HepG2 (cell line): ENCODE measurements around the gene LGALS1. TPM values are rescaled to one million over a fixed set of nuclear protein-coding genes. Genes with fewer than 3 reads are reported as not detected.
A peak's percentile ranks its signal among the peaks of the same experiment; 100 is the strongest.

Experiments used
- ATAC-seq: fragments of 200-7000 bp; cut with Tn5 transposase; 3 replicates; pipeline ENCODE4 v1.9.1; 2020; ENCODE audit warnings: mild to moderate bottlenecking, moderate library complexity
- BruUV-seq: library from RNA; stranded (reverse); fragments of 400-500 nt; replicated peaks from 2 replicates; lab custom pipeline; 2021; lab: Mats Ljungman, UMichigan
- CTCF ChIA-PET: fragments of 300-600 bp; formaldehyde crosslinking; extraction: SDS; loops from one replicate; lab custom pipeline; 2021; ENCODE audit warnings: low total read pairs, inconsistent platforms, low intra/inter-chr PET ratio; lab: Yijun Ruan, JAX
- POLR2A ChIA-PET: fragments of 350-600 bp; sonication (Branson Sonifier 250); formaldehyde crosslinking; loops from one replicate; lab custom pipeline; 2020; ENCODE audit warnings: antibody characterized with exemption, inconsistent platforms; lab: Yijun Ruan, JAX
- DNase-seq: peaks from one replicate; pipeline ENCODE4 v3.0.0-alpha.2; 2015; ENCODE audit warnings: low spot score
- FAIRE-seq: peaks from 3 replicates; lab custom pipeline; 2011; peaks lifted over from hg19 to GRCh38; lab: Jason Lieb, UNC
- H2AFZ ChIP-seq: one replicate; pipeline ENCODE4 v1.6.1; 2011; ENCODE audit warnings: low read length, inconsistent platforms
- H3K27ac ChIP-seq: fragments of 300-600 bp; 3 replicates; pipeline ENCODE4 v1.8.0; 2011; ENCODE audit warnings: mixed run types, mild to moderate bottlenecking, mixed read lengths, low read length, inconsistent platforms; ENCODE audit not compliant: insufficient read depth; ENCODE audit errors: extremely low read length
- H3K27me3 ChIP-seq, 2 experiments: fragments of 200-600 bp in 1 of 2; 2 replicates in 1 of 2; 3 replicates in 1 of 2; pipeline versions ENCODE4 v1.6.0 to v1.8.0; 2011; ENCODE audit warnings: low read length in 2 of 2, mild to moderate bottlenecking in 2 of 2, moderate library complexity in 2 of 2, inconsistent platforms in 1 of 2; ENCODE audit not compliant: insufficient read depth in 2 of 2, control insufficient read depth in 1 of 2
- H3K36me3 ChIP-seq, 2 experiments: fragments of 200-600 bp in 1 of 2; replicated peaks in 1 of 2; 2 replicates in 1 of 2; 3 replicates in 1 of 2; pipeline versions ENCODE4 v1.5.1 to v1.8.0; 2011; ENCODE audit warnings: low read length in 2 of 2, inconsistent platforms in 1 of 2; ENCODE audit not compliant: insufficient read depth in 2 of 2, control insufficient read depth in 1 of 2
- H3K4me1 ChIP-seq: 2 replicates; pipeline ENCODE4 v1.5.1; 2012; ENCODE audit warnings: low read length, inconsistent platforms; ENCODE audit not compliant: insufficient read depth
- H3K4me2 ChIP-seq: 2 replicates; pipeline ENCODE4 v1.6.0; 2011; ENCODE audit warnings: low read depth, low read length, inconsistent platforms
- H3K4me3 ChIP-seq, 3 experiments: fragments of 200-600 bp in 1 of 3; sonication (generic), shearing (Covaris generic) in 1 of 3; replicated peaks in 1 of 3; 2 replicates each; pipeline ENCODE4 v1.5.1; 2011 to 2016; ENCODE audit warnings: low read length in 3 of 3, inconsistent platforms in 2 of 3, low read depth in 2 of 3, mild to moderate bottlenecking in 2 of 3, control low read depth in 1 of 3, mixed read lengths in 1 of 3; ENCODE audit not compliant: insufficient read depth in 1 of 3
- H3K79me2 ChIP-seq: one replicate; pipeline ENCODE4 v1.6.1; 2011; ENCODE audit warnings: low read length, inconsistent platforms; ENCODE audit not compliant: insufficient read depth
- H3K9ac ChIP-seq: 2 replicates; pipeline ENCODE4 v1.6.0; 2011; ENCODE audit warnings: mild to moderate bottlenecking, low read depth, low read length, inconsistent platforms; ENCODE audit not compliant: insufficient read depth
- H3K9me3 ChIP-seq: 2 replicates; pipeline ENCODE4 v1.5.1; 2012; ENCODE audit warnings: mild to moderate bottlenecking, low read length
- H4K20me1 ChIP-seq: 2 replicates; pipeline ENCODE4 v1.6.0; 2011; ENCODE audit warnings: inconsistent platforms, mild to moderate bottlenecking, low read length, moderate library complexity; ENCODE audit not compliant: insufficient read depth
- ETV5 ChIP-seq: IDR thresholded peaks from 2 replicates; pipeline ENCODE4 v1.6.1; 2018; ENCODE audit warnings: missing biosample characterization, missing genetic modification reagents, inconsistent platforms, borderline replicate concordance
- FOXA1 ChIP-seq, 2 experiments: fragments of 450-650 bp in 1 of 2; sonication (generic) in 1 of 2; formaldehyde crosslinking in 1 of 2; IDR thresholded peaks; 2 replicates each; pipeline versions ENCODE4 v1.4.0 to v1.6.1; 2016 to 2020; ENCODE audit warnings: missing genetic modification reagents in 1 of 2
- GFI1 ChIP-seq: sonication (generic); formaldehyde crosslinking; IDR thresholded peaks from 2 replicates; pipeline ENCODE4 v1.5.0; 2020; ENCODE audit warnings: missing genetic modification reagents, mild to moderate bottlenecking, borderline replicate concordance
- JUN ChIP-seq: sonication (generic); formaldehyde crosslinking; IDR thresholded peaks from 2 replicates; pipeline ENCODE4 v1.4.0; 2020; ENCODE audit warnings: mild to moderate bottlenecking, missing genetic modification reagents
- MTA1 ChIP-seq: sonication (generic); formaldehyde crosslinking; IDR thresholded peaks from 2 replicates; pipeline ENCODE4 v1.4.0; 2020; ENCODE audit warnings: missing genetic modification reagents, mild to moderate bottlenecking, borderline replicate concordance
- NCOR1 ChIP-seq: fragments of 200-600 bp; sonication (generic); IDR thresholded peaks from 2 replicates; pipeline ENCODE4 v1.7.0; 2017; ENCODE audit warnings: antibody characterized with exemption, low read length, borderline replicate concordance
- NR2F6 ChIP-seq, 2 experiments: IDR thresholded peaks; 2 replicates each; pipeline ENCODE4 v1.6.1; 2016; ENCODE audit warnings: antibody characterized with exemption in 1 of 2, mild to moderate bottlenecking in 1 of 2
- POLR2AphosphoS2 ChIP-seq: IDR thresholded peaks from 2 replicates; pipeline ENCODE4 v1.6.1; 2011; ENCODE audit warnings: low read depth, low read length, improper control_type of control experiment
- POLR2G ChIP-seq: fragments of 200-400 bp; formaldehyde crosslinking; IDR thresholded peaks from 2 replicates; pipeline ENCODE4 v1.6.1; 2018; ENCODE audit warnings: mild to moderate bottlenecking, low read depth, low read length, moderate library complexity
- RELA ChIP-seq: sonication (generic); formaldehyde crosslinking; IDR thresholded peaks from 2 replicates; pipeline ENCODE4 v1.4.0; 2020; ENCODE audit warnings: missing genetic modification reagents
- SP4 ChIP-seq: sonication (generic); formaldehyde crosslinking; IDR thresholded peaks from 2 replicates; pipeline ENCODE4 v1.8.1; 2023; ENCODE audit warnings: mild to moderate bottlenecking, missing genetic modification reagents
- SP5 ChIP-seq: IDR thresholded peaks from 2 replicates; pipeline ENCODE4 v1.6.1; 2016; ENCODE audit warnings: low read depth, borderline replicate concordance
- ZBTB21 ChIP-seq: sonication (generic); formaldehyde crosslinking; IDR thresholded peaks from 2 replicates; pipeline ENCODE4 v1.4.0; 2020; ENCODE audit warnings: missing genetic modification reagents
- ZNF138 ChIP-seq: sonication (generic); formaldehyde crosslinking; IDR thresholded peaks from 2 replicates; pipeline ENCODE4 v1.5.0; 2020; ENCODE audit warnings: mild to moderate bottlenecking, low read depth, missing genetic modification reagents
- ZNF382 ChIP-seq: sonication (generic); formaldehyde crosslinking; IDR thresholded peaks from 2 replicates; pipeline ENCODE4 v1.5.0; 2020; ENCODE audit warnings: missing genetic modification reagents, mild to moderate bottlenecking, borderline replicate concordance
- WGBS: methylation state at CpG from one replicate; pipeline ENCODE4 v1.1.6; 2017; ENCODE audit warnings: low lambda C conversion rate; 5-methylcytosine and 5-hydroxymethylcytosine counted together
- in situ Hi-C: cut with HindIII; loops from 2 replicates; pipeline ENCODE4 v1.10.0; 2017; ENCODE audit warnings: low pct_unique_long_range_greater_than_20kb; ENCODE audit not compliant: extremely low pct_ligation_motif_present
- intact Hi-C: fragments of 100-400 bp; cut with micrococcal nuclease; formaldehyde crosslinking; loops from one replicate; pipeline ENCODE4 v1.10.0; 2022; ENCODE audit not compliant: unreplicated experiment
- polyA plus RNA-seq, 8 experiments: library from polyadenylated mRNA; depleted of rRNA in 3 of 8; stranded (reverse) in 7 of 8; unstranded in 1 of 8; fragments of >200 nt; fragmentation: Illumina TruSeq in 4 of 8; extraction: Trizol in 4 of 8; gene quantifications; 2 replicates each; pipeline versions ENCODE4 v1.2.1 to v1.2.3, GENCODE V29; 2011 to 2016; ENCODE audit warnings: low read depth in 4 of 8, missing spikeins in 1 of 8, mixed read lengths in 1 of 8; ENCODE audit not compliant: insufficient read depth in 1 of 8
- total RNA-seq, 5 experiments: library from RNA; depleted of rRNA; stranded (reverse); fragments of >200 nt; fragmentation: Illumina TruSeq; extraction: Trizol; gene quantifications; 2 replicates each; pipeline ENCODE4 v1.2.3, GENCODE V29; 2016; ENCODE audit warnings: low read depth in 1 of 5
- TF ChIP-seq, protein P1 (sequence below): sonication (generic); formaldehyde crosslinking; IDR thresholded peaks from 2 replicates; pipeline ENCODE4 v1.5.1; 2020; ENCODE audit warnings: mild to moderate bottlenecking, missing genetic modification reagents, moderate library complexity
- TF ChIP-seq, protein P2 (sequence below): sonication (generic); formaldehyde crosslinking; IDR thresholded peaks from 2 replicates; pipeline ENCODE4 v1.4.0; 2020; ENCODE audit warnings: missing genetic modification reagents

The LGALS1 gene
- total and polyA plus RNA-seq, 2 of the 13 experiments (the other 11 are each of a cell fraction or from before 2014, with no cell fraction given), result 103 to 858 TPM

DNA sequence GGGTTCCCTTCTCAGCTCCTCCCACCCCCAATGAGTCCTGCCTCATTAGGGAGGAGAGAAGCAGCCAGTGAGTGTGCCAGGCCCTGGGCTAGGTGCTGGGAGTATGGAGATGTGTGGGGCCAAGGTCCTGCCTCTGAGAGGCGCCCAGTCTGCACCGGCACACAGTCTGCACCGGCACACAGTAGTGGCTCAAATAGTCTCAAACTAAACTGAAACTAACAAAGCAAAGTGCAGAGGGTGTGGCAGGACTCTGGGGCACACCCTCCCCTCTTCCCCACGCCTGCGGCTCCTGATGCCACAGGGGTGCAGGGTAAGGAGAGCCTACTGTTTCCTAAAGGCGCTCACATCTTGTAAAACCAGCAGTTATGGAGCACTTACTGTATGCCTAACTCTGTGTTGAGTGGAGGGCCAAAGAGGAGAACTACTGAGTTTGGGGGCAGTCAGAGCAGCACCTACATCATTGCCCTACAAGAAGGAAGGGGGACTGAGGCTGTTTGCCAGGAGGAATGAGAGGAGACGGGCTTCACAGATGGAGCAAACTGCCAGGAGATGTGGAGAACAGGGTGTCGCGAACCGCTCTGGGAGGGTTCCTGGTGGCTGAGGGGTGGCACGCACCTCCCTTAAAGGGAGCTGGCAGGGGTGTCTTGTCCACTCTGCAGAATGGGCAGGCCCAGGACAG, 36.9 kb upstream of the LGALS1 start:
- H3K79me2 ChIP-seq, result peaks cover 10% of the 10 kb centered on the region
- FAIRE-seq (peak; percentile 87), DNase-seq (peak; percentile 60), ATAC-seq (peak; percentile 58)
- in situ Hi-C loops, result no loop called here
- peak overlapping the region; percentile 70 for H3K27ac ChIP-seq
- 6% methylated on average over 8 of the region's 11 CpGs for WGBS
- H3K9ac ChIP-seq, result peak overlapping the region; percentile 66
- peak overlapping the region; percentile 72 to 86 (median 76) for H3K4me3 ChIP-seq
- H4K20me1 ChIP-seq, result 0 out of 2 replicates have a peak, but pooled peaks cover 4% of the 10 kb centered on the region
- H3K9me3 ChIP-seq, result no peaks in the 10 kb centered on the region
- no peaks in the 10 kb centered on the region for H3K27me3 ChIP-seq
- intact Hi-C loops, result loop anchor here (2.0 kb wide), 1 partner anchor 30 kb away; the partner anchor contains the start of gene GGA1
- peaks cover 85% of the 10 kb centered on the region for H3K4me1 ChIP-seq
- H2AFZ ChIP-seq, result no peak overlapping the region
- ChIA-PET POLR2A (interaction anchor here (1.0 to 15.8 kb wide), 6 partner anchors 22 to 96 kb away, joined by 3 to 242 read pairs (median 3); partner anchors contain the start of genes GGA1, NOL12 and PDXP), CTCF (no interaction called here)
- H3K4me2 ChIP-seq, result peak overlapping the region; percentile 90
- no TSS peak for BruUV-seq
- H3K36me3 ChIP-seq, result peaks cover 5% of the 10 kb centered on the region in 2 experiments; a peak in 4 of 5 replicates
- no peak; the same call in 1 of the 2 replicates for TF ChIP-seq MTA1
- no peak for TF ChIP-seq FOXA1 (IDR thresholded peaks at IDR 0.05)
- TF ChIP-seq FOXA1 (CRISPR knock-in tag; IDR thresholded peaks at IDR 0.05), result no peak
- peak; percentile 48; the same call in 1 of the 2 replicates for TF ChIP-seq SP4 (CRISPR knock-in tag)
- no peak for TF ChIP-seq NR2F6 (IDR thresholded peaks at IDR 0.05)
- peak; percentile 15; the same call in 1 of the 2 replicates for TF ChIP-seq NR2F6 (CRISPR knock-in tag; IDR thresholded peaks at IDR 0.05)
- TF ChIP-seq POLR2AphosphoS2, result 0 out of 2 replicates have a peak, but pooled peaks have one; percentile 40
- TF ChIP-seq ETV5 (CRISPR knock-in tag), result no peak; the same call in 1 of the 2 replicates
- peak; percentile 54; the same call in 1 of the 2 replicates for TF ChIP-seq POLR2G
- TF ChIP-seq ZBTB21 (CRISPR knock-in tag), result no peak
- TF ChIP-seq ZNF138 (CRISPR knock-in tag), result no peak
- no peak for TF ChIP-seq RELA
- TF ChIP-seq NCOR1, result no peak
- TF ChIP-seq ZNF382 (CRISPR knock-in tag), result no peak
- no peak for TF ChIP-seq JUN (CRISPR knock-in tag)
- TF ChIP-seq, protein P1, sequence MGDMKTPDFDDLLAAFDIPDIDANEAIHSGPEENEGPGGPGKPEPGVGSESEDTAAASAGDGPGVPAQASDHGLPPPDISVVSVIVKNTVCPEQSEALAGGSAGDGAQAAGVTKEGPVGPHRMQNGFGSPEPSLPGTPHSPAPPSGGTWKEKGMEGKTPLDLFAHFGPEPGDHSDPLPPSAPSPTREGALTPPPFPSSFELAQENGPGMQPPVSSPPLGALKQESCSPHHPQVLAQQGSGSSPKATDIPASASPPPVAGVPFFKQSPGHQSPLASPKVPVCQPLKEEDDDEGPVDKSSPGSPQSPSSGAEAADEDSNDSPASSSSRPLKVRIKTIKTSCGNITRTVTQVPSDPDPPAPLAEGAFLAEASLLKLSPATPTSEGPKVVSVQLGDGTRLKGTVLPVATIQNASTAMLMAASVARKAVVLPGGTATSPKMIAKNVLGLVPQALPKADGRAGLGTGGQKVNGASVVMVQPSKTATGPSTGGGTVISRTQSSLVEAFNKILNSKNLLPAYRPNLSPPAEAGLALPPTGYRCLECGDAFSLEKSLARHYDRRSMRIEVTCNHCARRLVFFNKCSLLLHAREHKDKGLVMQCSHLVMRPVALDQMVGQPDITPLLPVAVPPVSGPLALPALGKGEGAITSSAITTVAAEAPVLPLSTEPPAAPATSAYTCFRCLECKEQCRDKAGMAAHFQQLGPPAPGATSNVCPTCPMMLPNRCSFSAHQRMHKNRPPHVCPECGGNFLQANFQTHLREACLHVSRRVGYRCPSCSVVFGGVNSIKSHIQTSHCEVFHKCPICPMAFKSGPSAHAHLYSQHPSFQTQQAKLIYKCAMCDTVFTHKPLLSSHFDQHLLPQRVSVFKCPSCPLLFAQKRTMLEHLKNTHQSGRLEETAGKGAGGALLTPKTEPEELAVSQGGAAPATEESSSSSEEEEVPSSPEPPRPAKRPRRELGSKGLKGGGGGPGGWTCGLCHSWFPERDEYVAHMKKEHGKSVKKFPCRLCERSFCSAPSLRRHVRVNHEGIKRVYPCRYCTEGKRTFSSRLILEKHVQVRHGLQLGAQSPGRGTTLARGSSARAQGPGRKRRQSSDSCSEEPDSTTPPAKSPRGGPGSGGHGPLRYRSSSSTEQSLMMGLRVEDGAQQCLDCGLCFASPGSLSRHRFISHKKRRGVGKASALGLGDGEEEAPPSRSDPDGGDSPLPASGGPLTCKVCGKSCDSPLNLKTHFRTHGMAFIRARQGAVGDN (CRISPR knock-in tag), result peak; percentile 57
- TF ChIP-seq, protein P2, sequence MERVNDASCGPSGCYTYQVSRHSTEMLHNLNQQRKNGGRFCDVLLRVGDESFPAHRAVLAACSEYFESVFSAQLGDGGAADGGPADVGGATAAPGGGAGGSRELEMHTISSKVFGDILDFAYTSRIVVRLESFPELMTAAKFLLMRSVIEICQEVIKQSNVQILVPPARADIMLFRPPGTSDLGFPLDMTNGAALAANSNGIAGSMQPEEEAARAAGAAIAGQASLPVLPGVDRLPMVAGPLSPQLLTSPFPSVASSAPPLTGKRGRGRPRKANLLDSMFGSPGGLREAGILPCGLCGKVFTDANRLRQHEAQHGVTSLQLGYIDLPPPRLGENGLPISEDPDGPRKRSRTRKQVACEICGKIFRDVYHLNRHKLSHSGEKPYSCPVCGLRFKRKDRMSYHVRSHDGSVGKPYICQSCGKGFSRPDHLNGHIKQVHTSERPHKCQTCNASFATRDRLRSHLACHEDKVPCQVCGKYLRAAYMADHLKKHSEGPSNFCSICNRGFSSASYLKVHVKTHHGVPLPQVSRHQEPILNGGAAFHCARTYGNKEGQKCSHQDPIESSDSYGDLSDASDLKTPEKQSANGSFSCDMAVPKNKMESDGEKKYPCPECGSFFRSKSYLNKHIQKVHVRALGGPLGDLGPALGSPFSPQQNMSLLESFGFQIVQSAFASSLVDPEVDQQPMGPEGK (CRISPR knock-in tag), result peak; percentile 56; the same call in 1 of the 2 replicates
- TF ChIP-seq SP5 (CRISPR knock-in tag), result peak; percentile 51; the same call in 1 of the 2 replicates
- TF ChIP-seq GFI1 (CRISPR knock-in tag), result no peak
